Measurements from ENCODE around the gene SF3B6.

The SF3B6 gene

DNA sequence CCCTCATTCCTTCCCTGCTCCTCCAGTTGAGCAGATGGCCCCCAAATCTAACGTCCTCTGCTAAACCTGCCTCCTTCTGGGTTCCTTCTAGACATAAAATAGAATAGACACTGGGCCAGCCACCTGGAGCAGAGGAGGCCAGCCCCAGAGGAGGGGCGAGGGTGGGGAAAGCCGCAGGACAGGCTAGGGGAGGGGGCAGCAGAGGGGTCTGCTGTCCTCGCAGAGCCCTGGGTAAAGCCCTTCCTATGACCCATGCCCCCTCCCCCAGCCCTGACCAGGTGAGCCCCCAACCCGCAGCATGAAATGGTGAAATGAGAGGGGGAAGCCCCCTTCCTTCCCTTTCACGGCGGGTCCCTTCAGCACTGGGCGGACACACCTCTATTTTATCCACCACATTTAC lies 58.4 kb downstream of the SF3B6 start:
- DNase-seq, result no peak

Data from NCI-H2171 (cell line).